DOHH2 (cell line): Measurements from ENCODE around the gene LDLRAD4.

Experiments
- EZH2phosphoT487 ChIP-seq: fragments of 200-600 bp; sonication (generic); IDR thresholded peaks from 2 replicates; pipeline ENCODE4 v1.6.1; 2017; ENCODE audit warnings: borderline replicate concordance, mild to moderate bottlenecking, antibody characterized with exemption, low read length, moderate library complexity, mixed read lengths
- TF ChIP-seq, protein P1 (sequence below): fragments of 200-600 bp; sonication (generic); IDR thresholded peaks from one replicate; pipeline ENCODE4 v1.5.1; 2014; ENCODE audit warnings: antibody characterized with exemption, mild to moderate bottlenecking, low read depth, low read length; ENCODE audit not compliant: poor library complexity, severe bottlenecking

DNA sequence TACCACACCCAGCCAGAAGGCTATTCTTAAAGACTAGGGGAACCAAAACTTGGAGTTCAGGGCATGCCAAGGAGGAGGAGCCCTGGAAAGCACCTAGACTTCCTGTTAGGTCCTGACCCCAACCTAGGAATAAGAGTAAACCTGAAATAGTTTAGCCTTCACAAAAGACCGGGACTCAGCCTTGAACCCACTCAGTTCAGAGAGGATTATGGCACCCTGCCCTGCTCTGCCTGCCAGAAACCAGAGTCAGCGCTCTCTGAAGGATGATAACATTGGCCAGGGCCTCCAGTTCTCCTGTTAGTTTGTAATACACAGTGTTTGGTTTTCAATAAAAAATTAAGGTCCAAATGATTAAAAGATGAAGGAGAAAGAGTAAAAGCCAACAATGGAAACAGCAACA lies 96.4 kb downstream of the LDLRAD4 start:
- TF ChIP-seq, protein P1, sequence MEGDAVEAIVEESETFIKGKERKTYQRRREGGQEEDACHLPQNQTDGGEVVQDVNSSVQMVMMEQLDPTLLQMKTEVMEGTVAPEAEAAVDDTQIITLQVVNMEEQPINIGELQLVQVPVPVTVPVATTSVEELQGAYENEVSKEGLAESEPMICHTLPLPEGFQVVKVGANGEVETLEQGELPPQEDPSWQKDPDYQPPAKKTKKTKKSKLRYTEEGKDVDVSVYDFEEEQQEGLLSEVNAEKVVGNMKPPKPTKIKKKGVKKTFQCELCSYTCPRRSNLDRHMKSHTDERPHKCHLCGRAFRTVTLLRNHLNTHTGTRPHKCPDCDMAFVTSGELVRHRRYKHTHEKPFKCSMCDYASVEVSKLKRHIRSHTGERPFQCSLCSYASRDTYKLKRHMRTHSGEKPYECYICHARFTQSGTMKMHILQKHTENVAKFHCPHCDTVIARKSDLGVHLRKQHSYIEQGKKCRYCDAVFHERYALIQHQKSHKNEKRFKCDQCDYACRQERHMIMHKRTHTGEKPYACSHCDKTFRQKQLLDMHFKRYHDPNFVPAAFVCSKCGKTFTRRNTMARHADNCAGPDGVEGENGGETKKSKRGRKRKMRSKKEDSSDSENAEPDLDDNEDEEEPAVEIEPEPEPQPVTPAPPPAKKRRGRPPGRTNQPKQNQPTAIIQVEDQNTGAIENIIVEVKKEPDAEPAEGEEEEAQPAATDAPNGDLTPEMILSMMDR: no peak
- no peak for TF ChIP-seq EZH2phosphoT487
